ENCODE results near the gene GTF2F2. TPM values are rescaled to one million over a fixed set of nuclear protein-coding genes. Genes with fewer than 3 reads are reported as not detected.

The GTF2F2 gene
- total and polyA plus RNA-seq, 9 of the 15 experiments (the other 6 are each of a cell fraction or from before 2014, with no cell fraction given), result 19.7 to 44.8 (median 32.4) TPM

DNA sequence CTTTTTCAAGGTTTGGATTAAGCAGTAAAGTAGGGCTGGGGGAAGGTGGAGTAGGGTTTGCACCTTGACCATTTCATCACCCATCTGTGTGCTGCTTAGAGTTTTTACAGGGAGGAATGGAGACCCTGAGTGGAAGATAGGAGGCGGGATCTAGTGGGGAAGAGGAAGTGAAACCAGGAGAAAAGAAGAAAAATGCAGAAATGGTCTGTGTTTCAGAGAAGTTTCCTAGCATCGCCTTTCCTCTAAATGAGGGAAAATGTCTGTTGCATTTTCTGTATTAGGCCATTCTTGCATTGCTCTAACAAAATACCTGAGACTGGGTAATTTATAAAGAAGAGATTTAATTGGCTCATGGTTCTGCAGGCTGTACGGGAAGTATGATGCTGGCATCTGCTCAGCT is 156.6 kb downstream of the GTF2F2 start (continued):
- TF ChIP-seq CHD7 (IDR thresholded peaks at IDR 0.05; ENCODE audit: low read depth, low read length) (no peak), MTA2 (IDR thresholded peaks at IDR 0.05; ENCODE audit: low read depth) (no peak), MAFG (tag; conservative IDR thresholded peaks at IDR 0.05) (no peak), ZBTB5 (IDR thresholded peaks at IDR 0.05) (no peak), MIER1 (IDR thresholded peaks at IDR 0.05; ENCODE audit: low read depth) (no peak)
- TF ChIP-seq, protein P1, sequence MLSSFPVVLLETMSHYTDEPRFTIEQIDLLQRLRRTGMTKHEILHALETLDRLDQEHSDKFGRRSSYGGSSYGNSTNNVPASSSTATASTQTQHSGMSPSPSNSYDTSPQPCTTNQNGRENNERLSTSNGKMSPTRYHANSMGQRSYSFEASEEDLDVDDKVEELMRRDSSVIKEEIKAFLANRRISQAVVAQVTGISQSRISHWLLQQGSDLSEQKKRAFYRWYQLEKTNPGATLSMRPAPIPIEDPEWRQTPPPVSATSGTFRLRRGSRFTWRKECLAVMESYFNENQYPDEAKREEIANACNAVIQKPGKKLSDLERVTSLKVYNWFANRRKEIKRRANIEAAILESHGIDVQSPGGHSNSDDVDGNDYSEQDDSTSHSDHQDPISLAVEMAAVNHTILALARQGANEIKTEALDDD (IDR thresholded peaks at IDR 0.05), result no peak
